Liver (tissue), 3 donors: Measurements from ENCODE around the gene PLEKHA8.
"Not testable (repeated sequence)": the region's sequence is repeated elsewhere in the genome, so short reads cannot be mapped to it uniquely, and the experiment has no call there.

Experiments used
- ATF3 ChIP-seq: IDR thresholded peaks from 2 replicates; pipeline ENCODE4 v1.6.1; 2016; ENCODE audit warnings: antibody characterized with exemption
- EGR1 ChIP-seq, 2 donors: IDR thresholded peaks; 2 replicates each; pipeline ENCODE4 v1.6.1; 2016 to 2018; ENCODE audit warnings: antibody characterized with exemption in 2 of 2, low read depth in 2 of 2
- FOXA1 ChIP-seq: IDR thresholded peaks from 2 replicates; pipeline ENCODE4 v1.6.1; 2016; ENCODE audit warnings: antibody characterized with exemption
- GABPA ChIP-seq, 2 donors: IDR thresholded peaks in 1 of 2; conservative IDR thresholded peaks in 1 of 2; 2 replicates each; pipeline ENCODE4 v1.6.1; 2016; ENCODE audit warnings: antibody characterized with exemption in 2 of 2, mild to moderate bottlenecking in 1 of 2, moderate library complexity in 1 of 2
- HNF4G ChIP-seq: IDR thresholded peaks from 2 replicates; pipeline ENCODE4 v1.6.1; 2016; ENCODE audit warnings: antibody characterized with exemption
- MAX ChIP-seq: IDR thresholded peaks from 2 replicates; pipeline ENCODE4 v1.6.1; 2016; ENCODE audit warnings: antibody characterized with exemption
- REST ChIP-seq: IDR thresholded peaks from 2 replicates; pipeline ENCODE4 v1.6.1; 2016; ENCODE audit warnings: antibody characterized with exemption, mild to moderate bottlenecking
- TAF1 ChIP-seq: conservative IDR thresholded peaks from 2 replicates; pipeline ENCODE4 v1.6.1; 2016; ENCODE audit warnings: antibody characterized with exemption, mild to moderate bottlenecking
- YY1 ChIP-seq: IDR thresholded peaks from 2 replicates; pipeline ENCODE4 v1.6.1; 2016; ENCODE audit warnings: antibody characterized with exemption, mild to moderate bottlenecking
- TF ChIP-seq, protein P1 (sequence below): fragments of 150-350 bp; IDR thresholded peaks from 2 replicates; pipeline ENCODE4 v1.5.1; 2017; ENCODE audit warnings: improper control_type of control experiment, low read depth, low read length; ENCODE audit not compliant: missing input control
- donor health status: healthy.
- donor health status: healthy.

DNA sequence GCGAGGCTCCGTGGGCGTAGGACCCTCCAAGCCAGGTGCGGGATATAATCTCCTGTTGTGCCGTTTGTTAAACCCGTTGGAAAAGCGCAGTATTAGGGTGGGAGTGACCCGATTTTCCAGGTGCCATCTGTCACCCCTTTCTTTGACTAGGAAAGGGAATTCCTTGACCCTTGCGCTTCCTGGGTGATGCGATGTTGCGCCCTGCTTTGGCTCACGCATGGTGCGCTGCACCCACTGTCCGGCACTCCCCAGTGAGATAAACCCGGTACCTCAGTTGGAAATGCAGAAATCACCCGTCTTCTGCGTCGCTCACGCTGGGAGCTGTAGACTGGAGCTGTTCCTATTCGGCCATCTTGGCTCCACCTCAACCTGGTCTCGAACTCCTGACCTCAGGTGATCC, 70.4 kb downstream of the PLEKHA8 start:
- not testable (repeated sequence) for TF ChIP-seq MAX; GABPA (IDR thresholded peaks at IDR 0.05 in 1 of 2, conservative IDR thresholded peaks at IDR 0.05 in 1 of 2); FOXA1; HNF4G; REST; ATF3; EGR1 (IDR thresholded peaks at IDR 0.05; ENCODE audit: low read depth in 2 of 2); YY1; TAF1
- TF ChIP-seq, protein P1, sequence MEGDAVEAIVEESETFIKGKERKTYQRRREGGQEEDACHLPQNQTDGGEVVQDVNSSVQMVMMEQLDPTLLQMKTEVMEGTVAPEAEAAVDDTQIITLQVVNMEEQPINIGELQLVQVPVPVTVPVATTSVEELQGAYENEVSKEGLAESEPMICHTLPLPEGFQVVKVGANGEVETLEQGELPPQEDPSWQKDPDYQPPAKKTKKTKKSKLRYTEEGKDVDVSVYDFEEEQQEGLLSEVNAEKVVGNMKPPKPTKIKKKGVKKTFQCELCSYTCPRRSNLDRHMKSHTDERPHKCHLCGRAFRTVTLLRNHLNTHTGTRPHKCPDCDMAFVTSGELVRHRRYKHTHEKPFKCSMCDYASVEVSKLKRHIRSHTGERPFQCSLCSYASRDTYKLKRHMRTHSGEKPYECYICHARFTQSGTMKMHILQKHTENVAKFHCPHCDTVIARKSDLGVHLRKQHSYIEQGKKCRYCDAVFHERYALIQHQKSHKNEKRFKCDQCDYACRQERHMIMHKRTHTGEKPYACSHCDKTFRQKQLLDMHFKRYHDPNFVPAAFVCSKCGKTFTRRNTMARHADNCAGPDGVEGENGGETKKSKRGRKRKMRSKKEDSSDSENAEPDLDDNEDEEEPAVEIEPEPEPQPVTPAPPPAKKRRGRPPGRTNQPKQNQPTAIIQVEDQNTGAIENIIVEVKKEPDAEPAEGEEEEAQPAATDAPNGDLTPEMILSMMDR: not testable (repeated sequence)
